PC-3 (cell line): Measurements from ENCODE around the gene SYT1. TPM values are rescaled to one million over a fixed set of nuclear protein-coding genes. Genes with fewer than 3 reads are reported as not detected.

Experiments used
- ATAC-seq: fragments of 200-7000 bp; cut with Tn5 transposase; 2 replicates; pipeline ENCODE4 v1.9.1; 2020; ENCODE audit warnings: mild to moderate bottlenecking, moderate library complexity
- BruUV-seq: library from RNA; stranded (reverse); fragments of 400-500 nt; replicated peaks from 2 replicates; lab custom pipeline; 2021; lab: Mats Ljungman, UMichigan
- CTCF ChIA-PET: fragments of 300-600 bp; sonication (Branson Sonifier 250); formaldehyde crosslinking; loops from one replicate; lab custom pipeline; 2022; ENCODE audit warnings: antibody characterized with exemption; lab: Charles Lee
- POLR2A ChIA-PET: fragments of 300-600 bp; sonication (Branson Sonifier 250); formaldehyde crosslinking; loops from one replicate; lab custom pipeline; 2022; ENCODE audit warnings: antibody characterized with exemption; ENCODE audit not compliant: unreplicated experiment; lab: Charles Lee
- DNase-seq: peaks from one replicate; pipeline ENCODE4 v3.0.0-alpha.2; 2015
- H2AFZ ChIP-seq: fragments of 300-600 bp; sonication (generic); 2 replicates; pipeline ENCODE4 v1.6.0; 2016; ENCODE audit warnings: antibody characterized with exemption, low read length
- H3F3A ChIP-seq: fragments of 300-600 bp; sonication (generic); one replicate; pipeline ENCODE4 v1.6.0; 2017; ENCODE audit warnings: antibody characterized with exemption, low read length, control low read depth, mild to moderate bottlenecking; ENCODE audit not compliant: unreplicated experiment
- H3K27ac ChIP-seq: fragments of 300-600 bp; sonication (generic); 2 replicates; pipeline ENCODE4 v1.5.1; 2016; ENCODE audit warnings: mild to moderate bottlenecking, low read length
- H3K27me3 ChIP-seq: fragments of 300-600 bp; sonication (generic); 2 replicates; pipeline ENCODE4 v1.6.1; 2016; ENCODE audit warnings: low read length, mixed read lengths
- H3K36me3 ChIP-seq: fragments of 300-600 bp; sonication (generic); 2 replicates; pipeline ENCODE4 v1.6.1; 2016; ENCODE audit warnings: low read depth, mixed run types, low read length, mixed read lengths
- H3K4me1 ChIP-seq: fragments of 300-600 bp; sonication (generic); 2 replicates; pipeline ENCODE4 v1.5.1; 2016; ENCODE audit warnings: low read length; ENCODE audit not compliant: insufficient read depth
- H3K4me2 ChIP-seq: fragments of 300-600 bp; sonication (generic); 2 replicates; pipeline ENCODE4 v1.6.0; 2016; ENCODE audit warnings: low read length
- H3K4me3 ChIP-seq: fragments of 300-600 bp; sonication (generic); 2 replicates; pipeline ENCODE4 v1.5.1; 2016; ENCODE audit warnings: mild to moderate bottlenecking, low read length, mixed read lengths
- H3K79me2 ChIP-seq: fragments of 300-600 bp; sonication (generic); 2 replicates; pipeline ENCODE4 v1.6.1; 2017; ENCODE audit warnings: low read length, mixed read lengths
- H3K9ac ChIP-seq: fragments of 300-600 bp; sonication (generic); 2 replicates; pipeline ENCODE4 v1.6.0; 2016; ENCODE audit warnings: mild to moderate bottlenecking, low read length
- H3K9me2 ChIP-seq: fragments of 300-600 bp; sonication (generic); replicated peaks from 2 replicates; pipeline ENCODE4 v1.6.1; 2016; ENCODE audit warnings: mixed run types, low read length, mixed read lengths
- H3K9me3 ChIP-seq: fragments of 300-600 bp; sonication (generic); 2 replicates; pipeline ENCODE4 v1.6.1; 2016; ENCODE audit warnings: low read length, mixed read lengths
- H4K20me1 ChIP-seq: fragments of 300-600 bp; sonication (generic); 2 replicates; pipeline ENCODE4 v1.6.1; 2016; ENCODE audit warnings: low read length, mixed read lengths
- EZH2 ChIP-seq: fragments of 300-600 bp; sonication (generic); IDR thresholded peaks from one replicate; pipeline ENCODE4 v1.6.1; 2017; ENCODE audit warnings: antibody characterized with exemption, mild to moderate bottlenecking, low read length; ENCODE audit not compliant: unreplicated experiment
- EZH2phosphoT487 ChIP-seq: fragments of 300-600 bp; sonication (generic); IDR thresholded peaks from 2 replicates; pipeline ENCODE4 v1.6.1; 2018; ENCODE audit warnings: mild to moderate bottlenecking, antibody characterized with exemption, low read length, borderline replicate concordance
- intact Hi-C: fragments of 100-400 bp; cut with micrococcal nuclease; formaldehyde crosslinking; loops from 2 replicates; pipeline ENCODE4 v1.9.0; 2023
- total RNA-seq: library from RNA; depleted of rRNA; stranded (reverse); fragments of >200 nt; gene quantifications from 2 replicates; pipeline ENCODE4 v1.2.3, GENCODE V29; 2014
- TF ChIP-seq, protein P1 (sequence below): fragments of 300-600 bp; sonication (generic); conservative IDR thresholded peaks from 2 replicates; pipeline ENCODE4 v1.5.1; 2017; ENCODE audit warnings: antibody characterized with exemption, low read depth, mild to moderate bottlenecking, low read length

The SYT1 gene
- total RNA-seq, 1 experiment from 2014 or later: 0.51 TPM

DNA sequence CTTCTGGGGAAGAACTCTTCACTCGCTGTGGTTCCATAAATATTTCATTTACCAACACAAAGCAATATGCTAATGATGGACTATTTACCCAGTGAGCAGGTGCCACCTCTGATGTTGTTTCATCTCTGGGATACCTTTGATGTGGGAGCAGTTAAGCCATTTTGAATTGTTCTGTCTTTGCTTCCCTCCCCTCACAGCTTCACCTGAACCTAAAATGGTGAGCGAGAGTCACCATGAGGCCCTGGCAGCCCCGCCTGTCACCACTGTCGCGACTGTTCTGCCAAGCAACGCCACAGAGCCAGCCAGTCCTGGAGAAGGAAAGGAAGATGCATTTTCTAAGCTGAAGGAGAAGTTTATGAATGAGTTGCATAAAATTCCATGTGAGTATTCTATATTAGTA is 352.7 kb downstream of the SYT1 start:
- Histone ChIP-seq H3K27ac (no peak overlapping the region), H3F3A (no peaks in the 10 kb centered on the region), H3K27me3 (no peaks in the 10 kb centered on the region), H3K36me3 (no peaks in the 10 kb centered on the region), H3K4me3 (no peak overlapping the region), H4K20me1 (no peaks in the 10 kb centered on the region), H3K4me2 (no peak overlapping the region), H3K4me1 (no peaks in the 10 kb centered on the region), H3K79me2 (no peaks in the 10 kb centered on the region), H3K9me3 (no peaks in the 10 kb centered on the region; the same call in 1 of the 2 replicates), H3K9ac (no peak overlapping the region), H2AFZ (no peak overlapping the region), H3K9me2 (no peaks in the 10 kb centered on the region)
- no TSS peak for BruUV-seq
- no peak for TF ChIP-seq EZH2
- TF ChIP-seq, protein P1, sequence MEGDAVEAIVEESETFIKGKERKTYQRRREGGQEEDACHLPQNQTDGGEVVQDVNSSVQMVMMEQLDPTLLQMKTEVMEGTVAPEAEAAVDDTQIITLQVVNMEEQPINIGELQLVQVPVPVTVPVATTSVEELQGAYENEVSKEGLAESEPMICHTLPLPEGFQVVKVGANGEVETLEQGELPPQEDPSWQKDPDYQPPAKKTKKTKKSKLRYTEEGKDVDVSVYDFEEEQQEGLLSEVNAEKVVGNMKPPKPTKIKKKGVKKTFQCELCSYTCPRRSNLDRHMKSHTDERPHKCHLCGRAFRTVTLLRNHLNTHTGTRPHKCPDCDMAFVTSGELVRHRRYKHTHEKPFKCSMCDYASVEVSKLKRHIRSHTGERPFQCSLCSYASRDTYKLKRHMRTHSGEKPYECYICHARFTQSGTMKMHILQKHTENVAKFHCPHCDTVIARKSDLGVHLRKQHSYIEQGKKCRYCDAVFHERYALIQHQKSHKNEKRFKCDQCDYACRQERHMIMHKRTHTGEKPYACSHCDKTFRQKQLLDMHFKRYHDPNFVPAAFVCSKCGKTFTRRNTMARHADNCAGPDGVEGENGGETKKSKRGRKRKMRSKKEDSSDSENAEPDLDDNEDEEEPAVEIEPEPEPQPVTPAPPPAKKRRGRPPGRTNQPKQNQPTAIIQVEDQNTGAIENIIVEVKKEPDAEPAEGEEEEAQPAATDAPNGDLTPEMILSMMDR: no peak
- TF ChIP-seq EZH2phosphoT487: no peak
- intact Hi-C loops: no loop called here
- DNase-seq (no peak), ATAC-seq (no peak)
- ChIA-PET CTCF (no interaction called here), POLR2A (no interaction called here)

GRCh38 chr12:79223210-79223609 is 358.6 kb downstream of the SYT1 start:
- BruUV-seq: no TSS peak
- ChIA-PET POLR2A (no interaction called here), CTCF (no interaction called here)
- H3K4me2 ChIP-seq: no peak overlapping the region
- no peaks in the 10 kb centered on the region; the same call in 1 of the 2 replicates for H3K9me3 ChIP-seq
- intact Hi-C loops: no loop called here
- DNase-seq (no peak), ATAC-seq (no peak)
- no peaks in the 10 kb centered on the region for H3K79me2 ChIP-seq
- no peaks in the 10 kb centered on the region for H3F3A ChIP-seq
- TF ChIP-seq, protein P1: no peak
- TF ChIP-seq EZH2phosphoT487 (no peak), EZH2 (no peak)
- no peaks in the 10 kb centered on the region for H3K9me2 ChIP-seq
- H3K27ac ChIP-seq: no peak overlapping the region
- no peaks in the 10 kb centered on the region for H3K27me3 ChIP-seq
- no peaks in the 10 kb centered on the region for H4K20me1 ChIP-seq
- H3K36me3 ChIP-seq: no peaks in the 10 kb centered on the region
- H3K9ac ChIP-seq: no peak overlapping the region
- H2AFZ ChIP-seq: no peak overlapping the region
- H3K4me1 ChIP-seq: no peaks in the 10 kb centered on the region
- no peak overlapping the region for H3K4me3 ChIP-seq

GRCh38 chr12:79223761-79224160 is 359.2 kb downstream of the SYT1 start:
- ATAC-seq: no peak
- BruUV-seq: no TSS peak
- no peak for DNase-seq
- Histone ChIP-seq H3K27ac (no peak overlapping the region), H3K9me2 (no peaks in the 10 kb centered on the region), H4K20me1 (no peaks in the 10 kb centered on the region), H3K9ac (no peak overlapping the region), H3K4me3 (no peak overlapping the region), H3K4me2 (no peak overlapping the region), H3K27me3 (no peaks in the 10 kb centered on the region), H3K4me1 (no peaks in the 10 kb centered on the region), H3K36me3 (no peaks in the 10 kb centered on the region), H2AFZ (no peak overlapping the region), H3K79me2 (no peaks in the 10 kb centered on the region), H3F3A (no peaks in the 10 kb centered on the region), H3K9me3 (no peaks in the 10 kb centered on the region; the same call in 1 of the 2 replicates)
- intact Hi-C loops: no loop called here
- ChIA-PET CTCF (no interaction called here), POLR2A (no interaction called here)
- no peak for TF ChIP-seq EZH2phosphoT487
- TF ChIP-seq, protein P1: no peak
- TF ChIP-seq EZH2: no peak
